Dendritic cell treated with granulocyte-macrophage colony-stimulating factor and Interleukin-4, amounts not matched to agents 40 ng/mL and 50 ng/mL, for 4 days (primary cell): ENCODE measurements around the gene TCF20.

Experiments
- H3K27ac Mint-ChIP-seq: one replicate; pipeline ENCODE4 v1.8.0; 2022; ENCODE audit warnings: mild to moderate bottlenecking, mixed read lengths
- H3K27me3 Mint-ChIP-seq: one replicate; pipeline ENCODE4 v1.8.0; 2022; ENCODE audit warnings: mild to moderate bottlenecking, mixed read lengths
- H3K36me3 Mint-ChIP-seq: one replicate; pipeline ENCODE4 v1.8.0; 2022; ENCODE audit warnings: low read depth, mixed read lengths
- H3K4me1 Mint-ChIP-seq: one replicate; pipeline ENCODE4 v1.8.0; 2022; ENCODE audit warnings: low read depth, mixed read lengths
- H3K4me3 Mint-ChIP-seq: one replicate; pipeline ENCODE4 v1.8.0; 2022; ENCODE audit warnings: mild to moderate bottlenecking, moderate library complexity, mixed read lengths
- H3K9me3 Mint-ChIP-seq: one replicate; pipeline ENCODE4 v1.8.0; 2022; ENCODE audit warnings: mixed read lengths
- intact Hi-C: fragments of 100-400 bp; cut with micrococcal nuclease; formaldehyde crosslinking; loops from one replicate; pipeline ENCODE4 v1.15.0; 2022

Gene TCF20

DNA sequence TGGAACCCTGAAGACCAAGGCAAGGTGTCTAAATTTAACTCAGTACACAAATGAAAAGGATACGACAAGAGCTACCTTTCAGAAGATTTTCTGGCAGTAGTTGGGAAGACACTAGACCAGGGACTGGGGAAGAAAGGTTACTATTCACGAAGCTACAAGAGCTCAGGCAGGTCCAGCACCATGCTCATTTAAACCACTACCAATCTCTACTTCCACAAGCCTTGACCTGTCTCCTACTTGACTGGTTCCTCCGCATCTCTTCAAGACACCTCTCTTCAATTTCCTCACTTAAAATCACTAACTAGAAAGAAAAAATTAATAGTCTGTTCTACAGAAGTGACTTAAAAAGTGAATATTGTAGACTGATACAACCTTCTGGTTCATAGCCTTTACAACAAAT lies 22.9 kb downstream of the TCF20 start:
- Mint-ChIP-seq H3K4me1 (peaks cover 9% of the 10 kb centered on the region), H3K27ac (no peak overlapping the region), H3K4me3 (no peak overlapping the region), H3K27me3 (no peaks in the 10 kb centered on the region), H3K9me3 (no peaks in the 10 kb centered on the region), H3K36me3 (peaks cover 19% of the 10 kb centered on the region)
- intact Hi-C loops, result no loop called here

DNA sequence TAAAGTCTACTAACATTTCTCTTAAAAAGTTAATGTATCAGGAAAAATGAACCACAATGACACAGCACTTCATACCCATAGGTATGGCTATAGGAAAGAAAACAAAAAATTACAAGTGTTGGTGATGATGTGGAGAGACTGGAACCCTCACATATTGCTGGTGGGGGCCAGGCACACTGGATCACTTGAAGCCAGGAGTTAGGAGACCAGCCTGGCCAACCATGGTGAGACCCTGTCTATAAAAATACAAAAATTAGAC lies 26.7 kb downstream of the TCF20 start:
- intact Hi-C loops, result no loop called here
- Mint-ChIP-seq H3K27ac (no peak overlapping the region), H3K36me3 (peaks cover 17% of the 10 kb centered on the region), H3K4me3 (no peak overlapping the region), H3K4me1 (no peaks in the 10 kb centered on the region), H3K9me3 (no peaks in the 10 kb centered on the region), H3K27me3 (no peaks in the 10 kb centered on the region)

DNA sequence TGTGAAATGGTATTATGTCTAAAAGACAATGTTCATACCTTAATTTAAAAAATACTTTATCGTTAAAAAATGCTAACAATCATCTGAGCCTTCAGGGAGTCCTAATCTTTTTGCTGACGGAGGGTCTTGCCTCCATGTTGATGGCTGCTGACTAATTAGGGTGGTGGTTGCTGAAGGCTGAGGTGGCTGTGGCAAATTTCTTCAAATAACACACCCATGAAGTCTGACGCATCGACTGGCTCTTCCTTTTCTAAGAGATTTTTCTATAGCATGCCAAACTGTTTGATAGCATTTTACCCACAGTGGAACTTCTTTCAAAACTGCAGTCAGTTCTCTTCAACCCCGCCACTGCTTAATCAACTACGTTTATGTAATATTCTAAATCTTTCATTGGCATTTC lies 33.6 kb downstream of the TCF20 start:
- Mint-ChIP-seq H3K4me3 (no peak overlapping the region), H3K27ac (no peak overlapping the region), H3K36me3 (no peaks in the 10 kb centered on the region), H3K9me3 (peaks cover 8% of the 10 kb centered on the region), H3K27me3 (no peaks in the 10 kb centered on the region), H3K4me1 (peaks cover 24% of the 10 kb centered on the region)
- intact Hi-C loops, result no loop called here

DNA sequence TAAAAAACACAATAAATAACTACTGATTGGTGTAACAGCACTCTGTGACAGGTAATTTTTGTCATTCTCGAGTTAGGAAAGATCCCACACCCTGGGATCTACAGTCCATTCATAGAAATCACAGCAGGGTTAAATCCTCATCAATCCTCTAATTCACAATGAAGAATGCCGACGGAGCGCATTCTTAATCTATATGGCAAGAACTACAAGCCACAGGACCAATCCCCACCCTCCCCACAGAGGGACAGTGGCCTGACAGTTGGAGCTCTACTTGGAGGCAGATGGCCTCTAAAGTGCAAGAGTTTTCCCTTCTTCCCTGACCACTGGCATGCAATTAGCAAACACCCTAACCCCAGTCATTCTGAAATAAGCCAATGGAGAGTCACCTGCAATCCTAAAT lies 34.2 kb downstream of the TCF20 start:
- intact Hi-C loops, result no loop called here
- no peak overlapping the region for H3K4me3 Mint-ChIP-seq
- H3K4me1 Mint-ChIP-seq, result peaks cover 24% of the 10 kb centered on the region
- H3K27me3 Mint-ChIP-seq, result no peaks in the 10 kb centered on the region
- H3K27ac Mint-ChIP-seq, result no peak overlapping the region
- H3K9me3 Mint-ChIP-seq, result peaks cover 8% of the 10 kb centered on the region
- no peaks in the 10 kb centered on the region for H3K36me3 Mint-ChIP-seq

DNA sequence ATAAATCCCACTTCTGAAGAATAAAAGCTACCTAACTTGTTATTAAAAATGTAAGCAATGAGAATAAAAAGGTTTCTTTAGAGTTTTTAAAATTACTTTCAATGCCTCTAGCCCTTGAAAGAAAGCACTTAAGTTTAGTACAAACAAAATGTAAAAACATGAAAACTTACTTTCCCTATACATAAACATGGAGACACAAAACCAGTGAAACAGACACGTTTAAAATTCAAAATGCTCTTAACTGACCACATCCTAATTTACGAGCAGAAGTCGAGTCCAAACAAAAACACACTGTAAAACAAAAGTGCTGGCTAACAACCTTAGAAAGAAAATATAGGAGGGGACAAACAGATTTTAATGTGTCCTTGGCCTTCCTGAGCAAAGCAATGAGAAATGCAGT lies 36.6 kb downstream of the TCF20 start:
- Mint-ChIP-seq H3K4me1 (peaks cover 37% of the 10 kb centered on the region), H3K36me3 (no peaks in the 10 kb centered on the region), H3K27me3 (no peaks in the 10 kb centered on the region), H3K27ac (no peak overlapping the region), H3K4me3 (no peak overlapping the region), H3K9me3 (peaks cover 8% of the 10 kb centered on the region)
- intact Hi-C loops, result no loop called here

DNA sequence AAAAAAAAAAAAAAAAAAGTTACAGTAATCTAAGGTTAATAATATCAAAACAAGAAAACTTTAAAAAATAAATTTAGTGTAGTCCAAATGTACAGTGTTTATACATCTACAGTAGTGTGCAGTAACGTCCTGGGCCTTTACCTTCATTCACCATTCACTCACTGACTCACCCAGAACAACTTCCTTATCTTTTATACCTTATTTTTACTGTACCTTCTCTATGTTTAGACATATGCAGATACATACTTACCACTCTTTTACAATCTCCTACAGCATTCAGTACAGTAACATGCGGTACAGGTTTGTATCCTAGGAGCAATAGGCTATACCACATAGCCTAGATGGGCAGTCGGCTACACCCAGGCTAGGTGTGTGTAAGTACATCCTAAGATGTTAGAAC lies 38.5 kb downstream of the TCF20 start:
- Mint-ChIP-seq H3K4me3 (no peak overlapping the region), H3K9me3 (no peaks in the 10 kb centered on the region), H3K36me3 (no peaks in the 10 kb centered on the region), H3K4me1 (peaks cover 53% of the 10 kb centered on the region), H3K27me3 (no peaks in the 10 kb centered on the region), H3K27ac (no peak overlapping the region)
- intact Hi-C loops, result no loop called here

DNA sequence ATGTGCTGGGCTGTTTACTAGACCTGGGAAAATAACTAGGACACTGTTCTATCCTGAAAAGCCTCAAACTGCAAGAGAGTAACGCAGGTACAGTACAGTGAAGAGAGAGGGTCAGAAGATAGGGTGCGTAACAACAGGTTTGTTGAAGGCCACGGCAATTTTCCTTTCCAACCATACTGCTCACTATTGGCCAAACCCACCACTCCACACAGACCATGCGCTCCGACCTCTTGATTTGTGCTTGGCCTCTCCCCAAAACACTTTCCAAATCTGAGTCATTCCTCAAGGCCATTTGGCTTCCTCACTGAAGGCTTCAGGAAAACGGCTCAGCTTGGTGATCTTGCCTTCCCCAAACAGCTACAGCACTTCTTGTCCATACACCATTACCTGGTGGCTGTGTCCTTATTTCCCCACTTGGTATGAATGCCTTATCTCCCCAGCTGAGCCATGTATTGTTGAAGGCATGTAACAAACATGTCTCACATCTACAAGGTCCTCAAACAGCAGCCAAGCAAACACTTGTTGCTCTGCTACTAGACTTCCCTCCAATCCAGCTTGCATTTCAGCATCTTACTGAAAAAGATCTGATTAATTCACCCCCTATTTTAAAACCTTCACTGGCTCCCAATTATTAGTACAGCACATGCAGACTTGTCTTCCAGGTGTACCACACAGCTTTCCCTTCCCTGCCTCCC lies 40.9 kb downstream of the TCF20 start:
- intact Hi-C loops, result no loop called here
- Mint-ChIP-seq H3K36me3 (no peaks in the 10 kb centered on the region), H3K4me3 (no peak overlapping the region), H3K9me3 (no peaks in the 10 kb centered on the region), H3K27me3 (no peaks in the 10 kb centered on the region), H3K4me1 (peaks cover 43% of the 10 kb centered on the region), H3K27ac (no peak overlapping the region)

DNA sequence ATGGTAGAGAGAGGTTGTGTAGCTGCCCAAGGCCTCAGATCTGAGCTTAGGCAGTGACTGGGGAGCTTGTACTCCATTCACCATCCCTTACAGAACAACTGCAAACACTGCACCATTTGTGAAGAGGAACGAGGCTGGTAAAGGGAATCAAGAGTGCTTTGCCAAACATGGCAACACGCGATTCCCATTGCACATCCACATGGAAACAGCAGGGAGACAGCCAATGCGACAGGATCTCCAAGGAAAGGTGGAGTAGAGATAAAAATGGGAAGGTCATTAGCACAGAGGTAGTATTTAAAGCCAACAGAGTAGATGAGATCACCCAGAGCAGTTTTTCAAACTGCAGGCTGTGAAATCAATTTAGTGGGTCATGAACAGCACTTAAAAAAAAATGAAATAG lies 42.0 kb downstream of the TCF20 start:
- intact Hi-C loops, result no loop called here
- no peaks in the 10 kb centered on the region for H3K9me3 Mint-ChIP-seq
- H3K27me3 Mint-ChIP-seq, result no peaks in the 10 kb centered on the region
- peaks cover 34% of the 10 kb centered on the region for H3K4me1 Mint-ChIP-seq
- no peaks in the 10 kb centered on the region for H3K36me3 Mint-ChIP-seq
- peak overlapping the region; percentile 26 for H3K27ac Mint-ChIP-seq
- no peak overlapping the region for H3K4me3 Mint-ChIP-seq

DNA sequence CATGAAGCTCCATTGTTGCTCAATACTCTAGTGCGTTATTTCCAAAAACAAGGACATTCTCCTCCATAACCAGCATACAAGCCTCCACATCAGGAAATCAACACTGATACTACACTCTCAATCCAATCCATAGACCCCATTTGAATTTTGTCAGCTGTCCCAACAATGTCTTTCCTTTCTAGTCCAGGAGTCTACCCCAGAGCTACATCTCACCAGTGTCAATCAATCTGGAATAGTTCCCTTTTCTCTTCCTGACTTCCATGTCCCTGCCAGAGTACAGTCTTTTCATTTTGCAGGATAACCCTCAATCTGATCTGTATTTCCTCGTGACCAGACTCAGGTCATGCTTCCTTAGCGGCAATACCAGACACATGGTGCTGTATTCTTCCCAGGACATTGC lies 43.0 kb downstream of the TCF20 start:
- Mint-ChIP-seq H3K27ac (peak overlapping the region; percentile 26), H3K4me1 (peaks cover 37% of the 10 kb centered on the region)

DNA sequence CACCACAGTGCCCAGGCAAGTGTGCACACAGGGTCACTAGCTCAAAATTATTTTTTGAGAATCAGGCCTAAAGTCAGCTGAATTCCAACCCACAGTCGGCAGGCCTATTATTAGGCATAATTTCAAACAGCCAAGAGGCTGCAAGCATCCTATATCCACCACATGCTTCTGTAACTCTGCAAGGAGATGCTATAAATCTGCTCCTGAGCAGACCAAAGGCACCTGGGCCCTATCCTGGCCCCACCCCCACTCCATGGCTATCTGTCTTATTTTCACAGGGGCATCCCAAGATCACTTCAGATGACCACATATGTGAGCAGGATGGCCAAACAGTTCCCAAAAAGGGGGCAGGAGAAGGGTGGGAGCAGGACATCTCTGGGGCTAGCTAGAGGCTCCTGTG lies 44.6 kb downstream of the TCF20 start:
- H3K27me3 Mint-ChIP-seq, result no peaks in the 10 kb centered on the region
- no peaks in the 10 kb centered on the region for H3K9me3 Mint-ChIP-seq
- H3K4me1 Mint-ChIP-seq, result peaks cover 53% of the 10 kb centered on the region
- H3K27ac Mint-ChIP-seq, result no peak overlapping the region
- intact Hi-C loops, result no loop called here
- H3K36me3 Mint-ChIP-seq, result no peaks in the 10 kb centered on the region
- H3K4me3 Mint-ChIP-seq, result no peak overlapping the region

More for the DNA sequence above, 43.0 kb downstream of the TCF20 start:
- Mint-ChIP-seq H3K27me3 (no peaks in the 10 kb centered on the region), H3K9me3 (no peaks in the 10 kb centered on the region), H3K4me3 (peak overlapping the region; percentile 39), H3K36me3 (no peaks in the 10 kb centered on the region)
- intact Hi-C loops, result no loop called here

DNA sequence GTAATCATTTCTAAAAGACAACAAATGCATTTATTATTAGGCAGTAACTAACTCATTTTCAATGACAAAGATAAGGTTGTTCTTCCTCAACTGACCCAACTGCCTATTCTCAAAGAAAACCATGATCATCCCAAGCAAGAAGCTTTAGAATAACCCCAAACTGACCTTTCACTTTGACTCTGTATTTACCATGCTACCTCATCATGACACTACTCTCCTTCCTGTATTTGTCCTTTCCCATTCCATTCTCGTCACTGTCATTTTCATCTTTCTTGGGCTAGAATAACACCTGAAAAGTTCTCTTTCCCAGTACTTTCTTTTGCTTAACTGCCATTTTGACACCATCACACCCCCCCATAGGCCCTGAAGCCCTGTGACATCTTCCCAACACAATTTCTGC lies 48.3 kb downstream of the TCF20 start:
- no peaks in the 10 kb centered on the region for H3K9me3 Mint-ChIP-seq
- no peak overlapping the region for H3K4me3 Mint-ChIP-seq
- H3K4me1 Mint-ChIP-seq, result peaks cover 37% of the 10 kb centered on the region
- intact Hi-C loops, result no loop called here
- no peaks in the 10 kb centered on the region for H3K27me3 Mint-ChIP-seq
- H3K27ac Mint-ChIP-seq, result no peak overlapping the region
- no peaks in the 10 kb centered on the region for H3K36me3 Mint-ChIP-seq
